ENCODE results near the gene DDX24.

The DDX24 gene

DNA sequence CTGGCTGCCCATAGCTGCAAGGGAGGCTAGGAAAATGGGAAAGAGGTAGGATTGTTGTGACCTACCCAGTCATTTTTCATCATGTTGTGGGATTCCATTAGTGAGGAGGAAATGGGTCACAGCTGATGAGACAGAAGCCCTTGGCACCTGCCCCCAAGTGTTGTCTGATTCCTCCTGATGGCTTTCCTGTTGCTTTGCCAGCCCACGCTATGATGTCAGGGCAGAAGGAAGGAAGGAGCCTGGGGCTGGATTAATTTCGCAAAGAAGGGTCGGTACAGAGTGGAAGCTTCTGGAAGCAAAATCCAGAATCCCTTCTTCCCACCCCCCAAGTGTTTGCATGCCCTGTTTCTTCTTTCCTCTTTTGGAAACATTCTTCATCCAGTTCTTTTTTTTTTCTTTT lies 46.1 kb downstream of the DDX24 start:
- no CpG with 5 or more reads among the region's 3 CpGs for WGBS (ENCODE audit: extremely low coverage, insufficient coverage, low lambda C conversion rate)
- no peak overlapping the region for H2BK120ac ChIP-seq (ENCODE audit: low read depth, low read length)
- no peak overlapping the region for H3K18ac ChIP-seq (ENCODE audit: low read length)
- H3K79me1 ChIP-seq (ENCODE audit: low read length) = no peaks in the 10 kb centered on the region
- no peak overlapping the region for H4K8ac ChIP-seq (ENCODE audit: low read depth, low read length)
- H3K36me3 ChIP-seq (ENCODE audit: control insufficient read depth, insufficient read depth, low read length) = no peaks in the 10 kb centered on the region
- H3K27me3 ChIP-seq (ENCODE audit: insufficient read depth, low read length, poor library complexity) = no peaks in the 10 kb centered on the region
- no peak overlapping the region for H3K27ac ChIP-seq (ENCODE audit: low read depth, low read length)
- no peak overlapping the region for H2BK5ac ChIP-seq (ENCODE audit: low read length)
- no peak overlapping the region for H2AK5ac ChIP-seq (ENCODE audit: low read length)
- H3K4ac ChIP-seq (ENCODE audit: low read depth, low read length) = no peak overlapping the region
- H3K79me2 ChIP-seq (ENCODE audit: control insufficient read depth, insufficient read depth, low read length) = no peaks in the 10 kb centered on the region
- peaks cover 1% of the 10 kb centered on the region for H3K4me1 ChIP-seq (ENCODE audit: control insufficient read depth, low read depth, low read length)
- H3K4me2 ChIP-seq (ENCODE audit: low read length) = no peak overlapping the region
- no peak for DNase-seq
- no peak overlapping the region for H3K4me3 ChIP-seq (ENCODE audit: low read length)
- H2BK15ac ChIP-seq (replicated peaks; ENCODE audit: low read depth) = no peak overlapping the region
- no peak overlapping the region for H3K9ac ChIP-seq (ENCODE audit: low read length)
- H4K5ac ChIP-seq (ENCODE audit: low read length) = no peak overlapping the region
- no peak overlapping the region for H3K56ac ChIP-seq (ENCODE audit: low read length)
- no peak overlapping the region for H3K23ac ChIP-seq (ENCODE audit: low read length)

DNA sequence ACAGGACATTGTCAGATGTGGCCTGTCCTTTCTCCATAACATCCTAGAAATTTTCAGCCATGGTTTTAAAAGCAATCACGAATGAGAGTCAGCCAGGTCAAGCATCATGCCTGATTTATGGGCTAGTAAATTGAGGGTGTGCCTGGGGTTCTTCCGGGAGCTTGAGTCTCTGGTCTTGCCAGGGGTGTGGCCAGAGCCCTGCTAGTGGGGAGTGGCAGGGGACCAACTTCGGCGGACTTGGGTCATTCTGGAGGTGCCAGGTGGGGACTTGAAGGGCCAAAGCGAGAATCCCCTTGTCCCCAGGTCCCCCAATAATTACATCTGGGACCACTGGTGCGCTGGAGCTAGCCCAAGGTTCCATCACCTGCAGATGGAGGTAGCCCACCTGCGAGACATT lies 49.1 kb downstream of the DDX24 start:
- Histone ChIP-seq H4K5ac (ENCODE audit: low read length) (no peak overlapping the region), H3K79me2 (ENCODE audit: control insufficient read depth, insufficient read depth, low read length) (no peaks in the 10 kb centered on the region), H3K27me3 (ENCODE audit: insufficient read depth, low read length, poor library complexity) (no peaks in the 10 kb centered on the region), H3K9ac (ENCODE audit: low read length) (no peak overlapping the region), H2AK5ac (ENCODE audit: low read length) (no peak overlapping the region), H2BK15ac (replicated peaks; ENCODE audit: low read depth) (no peak overlapping the region), H3K23ac (ENCODE audit: low read length) (no peak overlapping the region), H3K4me1 (ENCODE audit: control insufficient read depth, low read depth, low read length) (peaks cover 1% of the 10 kb centered on the region), H3K79me1 (ENCODE audit: low read length) (no peaks in the 10 kb centered on the region), H3K56ac (ENCODE audit: low read length) (no peak overlapping the region), H3K4ac (ENCODE audit: low read depth, low read length) (no peak overlapping the region), H2BK5ac (ENCODE audit: low read length) (no peak overlapping the region), H3K4me3 (ENCODE audit: low read length) (no peak overlapping the region), H3K4me2 (ENCODE audit: low read length) (no peak overlapping the region), H3K36me3 (ENCODE audit: control insufficient read depth, insufficient read depth, low read length) (no peaks in the 10 kb centered on the region), H3K18ac (ENCODE audit: low read length) (no peak overlapping the region), H4K8ac (ENCODE audit: low read depth, low read length) (no peak overlapping the region), H2BK120ac (ENCODE audit: low read depth, low read length) (no peak overlapping the region), H3K27ac (ENCODE audit: low read depth, low read length) (no peak overlapping the region)
- no CpG with 5 or more reads among the region's 7 CpGs for WGBS (ENCODE audit: extremely low coverage, insufficient coverage, low lambda C conversion rate)
- no peak for DNase-seq

DNA sequence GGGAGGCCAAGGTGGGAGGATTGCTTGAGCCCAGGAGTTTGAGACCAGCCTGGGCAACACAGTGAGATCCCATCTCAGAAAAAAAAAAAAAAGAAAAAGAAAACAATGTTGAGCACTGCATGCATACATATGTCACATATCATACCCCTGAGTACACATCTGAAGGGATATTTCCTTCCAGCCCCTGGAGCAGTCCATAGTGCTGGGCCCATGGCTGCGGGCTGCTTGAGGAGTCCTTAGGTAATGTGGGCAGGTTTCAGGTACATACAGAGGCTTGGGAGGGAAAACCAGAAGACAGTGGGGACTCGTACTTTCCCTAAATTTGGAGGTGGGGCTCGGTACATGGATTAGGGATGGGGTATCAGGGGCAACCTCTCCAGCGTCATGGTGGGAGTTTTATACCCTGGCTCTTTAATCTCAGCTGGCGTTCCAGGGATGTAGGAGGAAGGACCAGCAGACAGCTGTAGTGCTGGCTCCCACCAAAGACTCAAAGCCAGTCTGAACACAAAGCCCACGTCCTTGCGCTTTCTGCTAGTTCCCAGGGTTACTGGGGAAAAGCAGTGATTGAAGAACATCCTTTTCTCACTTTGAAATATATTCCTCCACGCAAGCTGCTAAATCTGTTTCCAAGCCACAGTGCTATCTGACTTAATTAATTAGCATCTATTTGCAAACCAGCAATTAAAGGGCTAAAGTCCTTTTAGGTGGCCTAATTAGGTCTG lies 49.7 kb downstream of the DDX24 start:
- H3K36me3 ChIP-seq (ENCODE audit: control insufficient read depth, insufficient read depth, low read length) = no peaks in the 10 kb centered on the region
- no peak overlapping the region for H3K9ac ChIP-seq (ENCODE audit: low read length)
- H2BK15ac ChIP-seq (replicated peaks; ENCODE audit: low read depth) = no peak overlapping the region
- DNase-seq = no peak
- H3K27ac ChIP-seq (ENCODE audit: low read depth, low read length) = no peak overlapping the region
- H3K18ac ChIP-seq (ENCODE audit: low read length) = no peak overlapping the region
- H4K8ac ChIP-seq (ENCODE audit: low read depth, low read length) = no peak overlapping the region
- H3K79me2 ChIP-seq (ENCODE audit: control insufficient read depth, insufficient read depth, low read length) = no peaks in the 10 kb centered on the region
- WGBS (ENCODE audit: extremely low coverage, insufficient coverage, low lambda C conversion rate) = no CpG with 5 or more reads among the region's 8 CpGs
- no peak overlapping the region for H4K5ac ChIP-seq (ENCODE audit: low read length)
- H3K4me1 ChIP-seq (ENCODE audit: control insufficient read depth, low read depth, low read length) = no peaks in the 10 kb centered on the region
- no peaks in the 10 kb centered on the region for H3K79me1 ChIP-seq (ENCODE audit: low read length)
- H3K4me3 ChIP-seq (ENCODE audit: low read length) = no peak overlapping the region
- no peak overlapping the region for H2BK120ac ChIP-seq (ENCODE audit: low read depth, low read length)
- H3K4ac ChIP-seq (ENCODE audit: low read depth, low read length) = no peak overlapping the region
- no peaks in the 10 kb centered on the region for H3K27me3 ChIP-seq (ENCODE audit: insufficient read depth, low read length, poor library complexity)
- H2AK5ac ChIP-seq (ENCODE audit: low read length) = no peak overlapping the region
- H3K56ac ChIP-seq (ENCODE audit: low read length) = no peak overlapping the region
- no peak overlapping the region for H2BK5ac ChIP-seq (ENCODE audit: low read length)
- H3K4me2 ChIP-seq (ENCODE audit: low read length) = no peak overlapping the region
- no peak overlapping the region for H3K23ac ChIP-seq (ENCODE audit: low read length)

DNA sequence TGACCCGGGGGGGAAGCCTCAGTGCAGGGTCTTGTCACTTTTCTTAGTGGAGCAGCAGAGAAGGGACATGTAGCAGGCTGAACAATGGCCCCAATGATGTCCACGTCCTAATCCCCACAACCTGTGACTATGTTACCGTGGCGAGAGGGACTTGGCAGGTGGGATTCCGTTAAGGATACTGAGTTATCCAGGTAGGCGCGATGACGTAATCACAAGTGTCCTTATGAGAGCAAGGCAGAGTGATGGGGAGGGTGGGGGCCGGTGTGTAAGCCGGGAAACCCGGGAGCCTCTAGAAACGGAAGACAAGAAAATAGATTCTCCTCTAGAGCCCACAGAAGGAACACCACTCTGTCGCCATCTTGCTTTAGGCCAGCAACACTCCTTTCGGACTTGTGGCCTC lies 50.4 kb downstream of the DDX24 start:
- Histone ChIP-seq H3K36me3 (ENCODE audit: control insufficient read depth, insufficient read depth, low read length) (no peaks in the 10 kb centered on the region), H2AK5ac (ENCODE audit: low read length) (no peak overlapping the region), H2BK120ac (ENCODE audit: low read depth, low read length) (no peak overlapping the region), H3K9ac (ENCODE audit: low read length) (no peak overlapping the region), H4K8ac (ENCODE audit: low read depth, low read length) (no peak overlapping the region), H2BK15ac (replicated peaks; ENCODE audit: low read depth) (no peak overlapping the region), H3K23ac (ENCODE audit: low read length) (no peak overlapping the region), H3K27me3 (ENCODE audit: insufficient read depth, low read length, poor library complexity) (no peaks in the 10 kb centered on the region), H3K56ac (ENCODE audit: low read length) (no peak overlapping the region), H3K4me1 (ENCODE audit: control insufficient read depth, low read depth, low read length) (no peaks in the 10 kb centered on the region), H3K4ac (ENCODE audit: low read depth, low read length) (no peak overlapping the region), H3K4me3 (ENCODE audit: low read length) (no peak overlapping the region), H2BK5ac (ENCODE audit: low read length) (no peak overlapping the region), H4K5ac (ENCODE audit: low read length) (no peak overlapping the region), H3K79me2 (ENCODE audit: control insufficient read depth, insufficient read depth, low read length) (no peaks in the 10 kb centered on the region), H3K18ac (ENCODE audit: low read length) (no peak overlapping the region), H3K4me2 (ENCODE audit: low read length) (no peak overlapping the region), H3K79me1 (ENCODE audit: low read length) (no peaks in the 10 kb centered on the region), H3K27ac (ENCODE audit: low read depth, low read length) (no peak overlapping the region)
- DNase-seq = no peak
- WGBS (ENCODE audit: extremely low coverage, insufficient coverage, low lambda C conversion rate) = no CpG with 5 or more reads among the region's 14 CpGs

DNA sequence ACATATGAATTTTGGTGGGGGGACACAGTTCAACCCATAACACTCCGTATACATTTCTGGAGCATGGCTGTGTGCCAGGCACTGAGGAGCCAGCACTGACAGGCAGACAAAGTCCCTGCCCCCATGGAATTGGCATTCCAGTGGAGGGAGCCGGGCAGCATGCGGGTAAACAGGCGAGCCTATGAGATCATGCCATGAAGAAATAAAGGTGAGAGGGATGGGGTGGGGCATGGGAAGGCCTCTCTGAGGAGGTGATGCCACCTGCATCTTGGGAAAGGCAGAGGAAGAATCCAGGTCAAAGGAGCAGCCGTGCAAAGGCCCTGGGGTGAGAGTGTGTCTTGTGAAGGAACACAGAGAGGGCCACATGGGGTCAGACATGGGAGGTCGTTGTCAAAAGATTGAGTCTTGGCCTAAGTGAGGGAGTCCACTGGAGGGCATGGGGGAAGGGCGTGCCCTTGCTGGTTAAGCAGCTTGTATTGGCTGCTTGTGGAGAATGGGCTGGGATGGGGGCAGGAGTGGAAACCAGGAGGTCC lies 51.3 kb downstream of the DDX24 start:
- Histone ChIP-seq H4K5ac (ENCODE audit: low read length) (no peak overlapping the region), H3K18ac (ENCODE audit: low read length) (no peak overlapping the region), H3K4me3 (ENCODE audit: low read length) (no peak overlapping the region), H3K36me3 (ENCODE audit: control insufficient read depth, insufficient read depth, low read length) (no peaks in the 10 kb centered on the region), H2BK5ac (ENCODE audit: low read length) (no peak overlapping the region), H2BK15ac (replicated peaks; ENCODE audit: low read depth) (no peak overlapping the region), H3K79me2 (ENCODE audit: control insufficient read depth, insufficient read depth, low read length) (no peaks in the 10 kb centered on the region), H3K4me1 (ENCODE audit: control insufficient read depth, low read depth, low read length) (no peaks in the 10 kb centered on the region), H3K9ac (ENCODE audit: low read length) (no peak overlapping the region), H3K23ac (ENCODE audit: low read length) (no peak overlapping the region), H3K27ac (ENCODE audit: low read depth, low read length) (no peak overlapping the region), H3K4ac (ENCODE audit: low read depth, low read length) (no peak overlapping the region), H3K27me3 (ENCODE audit: insufficient read depth, low read length, poor library complexity) (no peaks in the 10 kb centered on the region), H3K56ac (ENCODE audit: low read length) (no peak overlapping the region), H2BK120ac (ENCODE audit: low read depth, low read length) (no peak overlapping the region), H2AK5ac (ENCODE audit: low read length) (no peak overlapping the region), H3K79me1 (ENCODE audit: low read length) (no peaks in the 10 kb centered on the region), H3K4me2 (ENCODE audit: low read length) (no peak overlapping the region), H4K8ac (ENCODE audit: low read depth, low read length) (no peak overlapping the region)
- no CpG with 5 or more reads among the region's 7 CpGs for WGBS (ENCODE audit: extremely low coverage, insufficient coverage, low lambda C conversion rate)
- no peak for DNase-seq

DNA sequence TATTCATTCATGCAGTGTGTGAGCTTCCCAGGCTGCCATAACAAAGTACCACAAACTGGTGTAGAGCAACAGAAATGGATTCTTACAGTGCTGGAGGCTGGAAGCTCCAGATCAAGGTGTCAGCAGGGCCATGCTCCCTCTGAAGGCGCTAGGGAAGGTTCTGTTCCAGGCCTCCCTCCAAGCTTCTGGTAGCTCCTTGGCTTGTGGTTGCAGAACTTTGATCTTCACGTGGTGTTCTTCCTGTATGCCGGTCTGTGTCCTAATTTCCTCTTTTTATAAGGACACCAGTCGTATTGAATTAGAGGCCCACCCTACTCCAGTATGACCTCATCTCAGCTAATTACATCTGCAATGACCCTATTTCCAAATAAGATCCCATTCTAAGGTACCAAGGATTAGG lies 51.7 kb downstream of the DDX24 start:
- no peaks in the 10 kb centered on the region for H3K4me1 ChIP-seq (ENCODE audit: control insufficient read depth, low read depth, low read length)
- no peak overlapping the region for H3K9ac ChIP-seq (ENCODE audit: low read length)
- H4K8ac ChIP-seq (ENCODE audit: low read depth, low read length) = no peak overlapping the region
- H3K4me3 ChIP-seq (ENCODE audit: low read length) = no peak overlapping the region
- H2BK120ac ChIP-seq (ENCODE audit: low read depth, low read length) = no peak overlapping the region
- H3K27me3 ChIP-seq (ENCODE audit: insufficient read depth, low read length, poor library complexity) = no peaks in the 10 kb centered on the region
- no peak overlapping the region for H3K4me2 ChIP-seq (ENCODE audit: low read length)
- no peak overlapping the region for H2AK5ac ChIP-seq (ENCODE audit: low read length)
- no peaks in the 10 kb centered on the region for H3K79me2 ChIP-seq (ENCODE audit: control insufficient read depth, insufficient read depth, low read length)
- no peak overlapping the region for H3K56ac ChIP-seq (ENCODE audit: low read length)
- no peak overlapping the region for H3K27ac ChIP-seq (ENCODE audit: low read depth, low read length)
- no CpG with 5 or more reads among the region's 4 CpGs for WGBS (ENCODE audit: extremely low coverage, insufficient coverage, low lambda C conversion rate)
- no peak overlapping the region for H2BK5ac ChIP-seq (ENCODE audit: low read length)
- no peaks in the 10 kb centered on the region for H3K79me1 ChIP-seq (ENCODE audit: low read length)
- H3K18ac ChIP-seq (ENCODE audit: low read length) = no peak overlapping the region
- no peak for DNase-seq
- H3K23ac ChIP-seq (ENCODE audit: low read length) = no peak overlapping the region
- no peak overlapping the region for H4K5ac ChIP-seq (ENCODE audit: low read length)
- no peak overlapping the region for H3K4ac ChIP-seq (ENCODE audit: low read depth, low read length)
- H2BK15ac ChIP-seq (replicated peaks; ENCODE audit: low read depth) = no peak overlapping the region
- H3K36me3 ChIP-seq (ENCODE audit: control insufficient read depth, insufficient read depth, low read length) = no peaks in the 10 kb centered on the region

Measured in mesendoderm (in vitro differentiated cells).